KMS-11 (cell line): ENCODE results near the gene ANKRD33B.
"Not testable (repeated sequence)": the region's sequence is repeated elsewhere in the genome, so short reads cannot be mapped to it uniquely, and the experiment has no call there.

Experiments
- H2AFZ ChIP-seq: fragments of 200-600 bp; sonication (generic); 2 replicates; pipeline ENCODE4 v1.6.1; 2016; ENCODE audit warnings: antibody characterized with exemption, mixed run types, low read depth
- H3K27ac ChIP-seq: fragments of 200-600 bp; sonication (generic); 2 replicates; pipeline ENCODE4 v1.6.1; 2016; ENCODE audit warnings: mild to moderate bottlenecking, mixed run types
- H3K27me3 ChIP-seq: fragments of 200-600 bp; sonication (generic); 2 replicates; pipeline ENCODE4 v1.6.1; 2017; ENCODE audit warnings: mild to moderate bottlenecking, low read depth, mixed run types, moderate library complexity; ENCODE audit not compliant: insufficient read depth
- H3K36me3 ChIP-seq: fragments of 200-600 bp; sonication (generic); 2 replicates; pipeline ENCODE4 v1.6.1; 2017; ENCODE audit warnings: mild to moderate bottlenecking, mixed run types; ENCODE audit not compliant: insufficient read depth
- H3K4me1 ChIP-seq: fragments of 200-600 bp; sonication (generic); 2 replicates; pipeline ENCODE4 v1.6.1; 2016; ENCODE audit warnings: mild to moderate bottlenecking, low read depth, mixed run types; ENCODE audit not compliant: poor library complexity, severe bottlenecking
- H3K4me2 ChIP-seq: fragments of 200-600 bp; sonication (generic); 2 replicates; pipeline ENCODE4 v1.7.0; 2016; ENCODE audit warnings: mild to moderate bottlenecking, mixed run types
- H3K4me3 ChIP-seq: fragments of 200-600 bp; sonication (generic); IDR thresholded peaks from 2 replicates; pipeline ENCODE4 v1.6.1; 2017; ENCODE audit warnings: low read depth, low read length, mixed read lengths; ENCODE audit not compliant: insufficient read depth
- H3K79me2 ChIP-seq: fragments of 200-600 bp; sonication (generic); 2 replicates; pipeline ENCODE4 v1.6.1; 2016; ENCODE audit warnings: low read depth, mixed run types; ENCODE audit not compliant: insufficient read depth
- H3K9ac ChIP-seq: fragments of 200-600 bp; sonication (generic); 2 replicates; pipeline ENCODE4 v1.6.1; 2016; ENCODE audit warnings: mild to moderate bottlenecking, mixed run types
- H4K20me1 ChIP-seq: fragments of 200-600 bp; sonication (generic); 2 replicates; pipeline ENCODE4 v1.6.1; 2016; ENCODE audit warnings: mild to moderate bottlenecking, mixed run types; ENCODE audit not compliant: insufficient read depth
- CTCF ChIP-seq: fragments of 200-600 bp; sonication (generic); conservative IDR thresholded peaks from 2 replicates; pipeline ENCODE4 v1.6.1; 2017; ENCODE audit warnings: low read depth, mild to moderate bottlenecking, antibody characterized with exemption, low read length, moderate library complexity, mixed read lengths

ANKRD33B gene

DNA sequence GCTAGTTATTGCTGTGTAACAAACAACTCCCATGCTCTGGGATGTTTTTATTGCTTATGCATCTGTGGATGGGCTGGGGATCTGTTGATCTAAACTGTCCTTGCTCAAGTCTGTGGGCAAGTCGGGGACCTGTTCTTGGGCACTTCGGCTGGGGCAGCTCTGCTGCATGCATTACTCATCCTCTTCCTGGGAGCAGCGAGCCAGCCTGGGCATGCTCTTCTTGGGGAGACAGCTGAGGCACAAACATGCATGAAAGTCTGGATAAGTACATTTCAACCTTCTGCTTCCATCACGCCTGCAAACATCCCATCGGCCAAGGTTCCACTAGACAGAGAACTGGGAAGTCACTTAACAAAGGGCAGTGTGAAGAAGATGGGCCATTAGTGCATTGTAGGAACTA lies 66.3 kb downstream of the ANKRD33B start:
- no peak for TF ChIP-seq CTCF

GRCh38 chr5:10630744-10631143 lies 66.9 kb downstream of the ANKRD33B start:
- not testable (repeated sequence) for H3K27ac ChIP-seq, H2AFZ ChIP-seq, H3K9ac ChIP-seq, H3K79me2 ChIP-seq, H3K4me2 ChIP-seq, H4K20me1 ChIP-seq, H3K27me3 ChIP-seq, H3K36me3 ChIP-seq, H3K4me3 ChIP-seq
- H3K4me1 ChIP-seq = peaks cover 11% of the 10 kb centered on the region

More for the DNA sequence above, 66.3 kb downstream of the ANKRD33B start:
- Histone ChIP-seq H3K9ac (no peak overlapping the region), H4K20me1 (no peaks in the 10 kb centered on the region), H2AFZ (no peak overlapping the region), H3K79me2 (no peaks in the 10 kb centered on the region), H3K36me3 (no peaks in the 10 kb centered on the region), H3K4me2 (no peak overlapping the region), H3K27ac (no peak overlapping the region), H3K4me1 (peaks cover 11% of the 10 kb centered on the region), H3K27me3 (no peaks in the 10 kb centered on the region), H3K4me3 (no peak overlapping the region)

GRCh38 chr5:10631316-10631996 lies 67.6 kb downstream of the ANKRD33B start:
- Histone ChIP-seq H3K9ac (no peak overlapping the region), H2AFZ (no peak overlapping the region), H3K4me3 (no peak overlapping the region), H3K27ac (no peak overlapping the region), H3K36me3 (no peaks in the 10 kb centered on the region), H3K4me1 (peaks cover 10% of the 10 kb centered on the region), H3K4me2 (no peak overlapping the region), H3K79me2 (no peaks in the 10 kb centered on the region), H3K27me3 (no peaks in the 10 kb centered on the region), H4K20me1 (no peaks in the 10 kb centered on the region)
- TF ChIP-seq CTCF = no peak

DNA sequence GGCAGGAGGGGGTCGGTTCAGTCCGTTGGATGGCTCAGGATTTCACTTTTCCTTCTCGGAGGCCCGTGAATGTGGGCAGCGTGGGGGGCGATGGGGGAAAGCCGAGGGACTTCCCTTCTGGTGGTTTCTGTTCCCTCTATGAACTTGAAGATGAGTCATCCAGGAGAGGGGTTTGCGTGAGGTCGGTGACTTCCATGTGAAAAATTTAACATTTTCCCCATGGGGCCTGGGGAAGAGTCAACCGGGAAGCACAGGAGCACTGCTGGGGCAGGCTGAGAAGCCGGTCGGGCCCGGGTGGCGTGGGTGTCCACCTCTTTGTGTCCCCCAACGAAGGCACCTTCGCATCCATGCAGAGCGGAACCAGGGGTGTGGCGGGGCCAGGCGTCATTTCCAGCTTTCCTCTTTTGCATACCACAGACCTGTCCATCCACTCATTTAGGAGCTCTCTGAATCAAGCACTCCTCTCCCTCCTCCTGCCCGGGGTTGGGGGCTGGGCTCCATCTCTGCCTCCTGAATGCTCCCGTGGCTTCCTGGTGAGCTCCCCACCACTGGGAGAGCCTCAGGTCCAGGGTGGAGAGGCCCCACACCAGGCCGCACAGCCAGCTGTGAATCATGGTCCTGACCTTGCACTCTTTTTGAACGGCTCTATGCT lies 68.4 kb downstream of the ANKRD33B start:
- Histone ChIP-seq H3K79me2 (no peaks in the 10 kb centered on the region), H4K20me1 (no peaks in the 10 kb centered on the region), H3K4me2 (no peak overlapping the region), H3K36me3 (no peaks in the 10 kb centered on the region), H3K9ac (no peak overlapping the region), H2AFZ (no peak overlapping the region), H3K27ac (no peak overlapping the region), H3K27me3 (no peaks in the 10 kb centered on the region), H3K4me1 (peaks cover 2% of the 10 kb centered on the region), H3K4me3 (no peak overlapping the region)
- no peak for TF ChIP-seq CTCF
